ENCODE data around the gene ADRA2B. TPM values are rescaled to one million over a fixed set of nuclear protein-coding genes. Genes with fewer than 3 reads are reported as not detected.

Gene ADRA2B
- total and polyA plus RNA-seq, 2 donors (not counting 3 experiments of a cell fraction or from before 2014, with no cell fraction given) = not detected

- no peaks in the 10 kb centered on the region for H3K4me1 ChIP-seq (ENCODE audit: control insufficient read depth, extremely low read depth, insufficient read depth, low read length)
- ChIA-PET CTCF (interaction anchor here (1.1 to 4.0 kb wide), 2 partner anchors 16 to 41 kb away, joined by 3 to 23 read pairs; no protein-coding TSS in a partner anchor), POLR2A (no interaction called here)
- TF ChIP-seq MYC (IDR thresholded peaks at IDR 0.05; ENCODE audit: low read depth, low read length) (no peak), POLR2A (IDR thresholded peaks at IDR 0.05; ENCODE audit: low read depth, low read length) (no peak), POLR2AphosphoS5 (IDR thresholded peaks at IDR 0.05; ENCODE audit: insufficient read depth, low read depth, low read length) (no peak), GATA2 (IDR thresholded peaks at IDR 0.05; ENCODE audit: insufficient read depth, insufficient read length, low read depth, low read length) (no peak), JUN (IDR thresholded peaks at IDR 0.05; ENCODE audit: borderline replicate concordance, insufficient read depth, insufficient read length, low read depth) (no peak)
- TF ChIP-seq, protein P1, sequence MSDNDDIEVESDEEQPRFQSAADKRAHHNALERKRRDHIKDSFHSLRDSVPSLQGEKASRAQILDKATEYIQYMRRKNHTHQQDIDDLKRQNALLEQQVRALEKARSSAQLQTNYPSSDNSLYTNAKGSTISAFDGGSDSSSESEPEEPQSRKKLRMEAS (IDR thresholded peaks at IDR 0.05; ENCODE audit: insufficient read depth, insufficient read length) = no peak
- H4K20me1 ChIP-seq (replicated peaks; ENCODE audit: control insufficient read depth, extremely low read depth, insufficient read depth, low read length) = no peaks in the 10 kb centered on the region
- intact Hi-C loops (cut with micrococcal nuclease) (no loop called here), dilution Hi-C loops (cut with MboI; ENCODE audit: extremely low pct_ligation_motif_present, low sequenced_read_pairs) (no loop called here)
- H3K4me2 ChIP-seq (ENCODE audit: insufficient read depth, low read length) = no peak overlapping the region
- H3K4me3 ChIP-seq (replicated peaks in 1 of 3; ENCODE audit: insufficient read depth in 1 of 3, low read depth in 1 of 3, low read length in 3 of 3) = no peak overlapping the region
- H3K36me3 ChIP-seq (ENCODE audit: control insufficient read depth in 2 of 2, extremely low read depth in 1 of 2, insufficient read depth in 2 of 2, low read length in 2 of 2) = no peaks in the 10 kb centered on the region
- H3K27ac ChIP-seq (ENCODE audit: insufficient read depth, low read depth, low read length) = no peak overlapping the region
- no peak overlapping the region for H3K9ac ChIP-seq (replicated peaks; ENCODE audit: extremely low read depth, insufficient read depth, low read length)
- DNase-seq (ENCODE audit: low read depth, low spot score) = no peak
- FAIRE-seq = no peak
- no peaks in the 10 kb centered on the region for H3K9me3 ChIP-seq (replicated peaks; ENCODE audit: control insufficient read depth, insufficient read depth, low read length)
- no TSS peak for BruUV-seq (replicated peaks)
- no peak overlapping the region for H2AFZ ChIP-seq (ENCODE audit: low read depth, low read length)
- no peaks in the 10 kb centered on the region for H3K79me2 ChIP-seq (ENCODE audit: control insufficient read depth, insufficient read depth, low read length)
- H3K27me3 ChIP-seq (ENCODE audit: control insufficient read depth in 2 of 2, insufficient read depth in 2 of 2, low read length in 2 of 2) = peaks cover 0 to 6% of the 10 kb centered on the region in 2 experiments
- no peaks in the 10 kb centered on the region for H3K9me1 ChIP-seq (replicated peaks; ENCODE audit: control insufficient read depth, extremely low read depth, insufficient read depth, low read length)
These were observed 42.2 kb upstream of the ADRA2B start for GRCh38 chr2:96158554-96158940.

DNA sequence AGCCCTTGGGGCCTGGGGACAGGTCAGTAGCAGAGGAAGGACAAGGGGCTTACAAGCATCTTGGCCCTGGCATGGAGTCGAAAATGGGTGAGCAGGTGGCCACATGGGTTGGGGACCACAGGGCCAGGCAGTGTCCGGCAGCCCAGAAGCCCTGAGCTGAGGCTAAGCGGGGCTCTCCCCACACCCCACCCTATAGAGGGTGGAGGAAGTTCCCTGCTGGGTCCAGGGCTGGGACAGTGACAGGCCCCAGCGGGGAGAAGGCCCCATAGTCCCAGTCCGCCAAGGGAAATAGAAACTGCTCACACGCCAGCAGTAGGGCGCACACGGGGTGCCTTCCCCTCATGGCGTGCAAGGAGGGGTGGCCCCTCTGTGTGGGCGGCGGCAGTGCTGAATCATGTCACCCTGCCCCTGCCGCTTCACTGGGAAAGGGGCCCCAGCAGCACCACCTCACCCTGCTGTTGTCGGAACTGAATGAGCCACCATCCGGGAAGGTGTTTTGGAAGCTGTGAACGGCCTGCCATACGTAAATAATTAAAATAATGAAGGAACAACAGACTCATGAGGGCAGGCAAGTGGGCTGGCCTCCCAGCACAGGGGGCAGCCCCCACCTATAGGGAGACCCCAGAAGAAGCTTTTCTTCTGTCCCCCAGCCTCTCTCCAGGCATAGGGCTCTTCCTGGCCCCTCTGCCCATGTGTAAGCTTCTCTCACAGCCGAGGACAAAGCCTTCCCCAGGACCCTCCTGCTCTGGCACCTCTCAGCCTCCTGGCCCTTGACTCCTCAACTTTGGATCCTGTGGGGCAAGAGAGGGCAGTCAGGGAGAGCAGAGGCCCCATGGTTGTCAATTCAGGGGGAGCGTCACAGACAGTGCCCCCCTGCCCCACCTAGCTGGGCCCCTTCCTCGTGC is 41.5 kb upstream of the ADRA2B start:
- dilution Hi-C loops (cut with MboI; ENCODE audit: extremely low pct_ligation_motif_present, low sequenced_read_pairs) (no loop called here), intact Hi-C loops (cut with micrococcal nuclease) (no loop called here)
- H3K27me3 ChIP-seq (ENCODE audit: control insufficient read depth in 2 of 2, insufficient read depth in 2 of 2, low read length in 2 of 2) = peaks cover 0 to 6% of the 10 kb centered on the region in 2 experiments
- DNase-seq (ENCODE audit: low read depth, low spot score) (no peak), FAIRE-seq (no peak)
- no peak overlapping the region for H3K9ac ChIP-seq (replicated peaks; ENCODE audit: extremely low read depth, insufficient read depth, low read length)
- H3K9me1 ChIP-seq (replicated peaks; ENCODE audit: control insufficient read depth, extremely low read depth, insufficient read depth, low read length) = no peaks in the 10 kb centered on the region
- POLR2A ChIA-PET = no interaction called here
- CTCF ChIA-PET = interaction anchor here (1.1 to 4.0 kb wide), 2 partner anchors 17 to 41 kb away, joined by 3 to 23 read pairs; no protein-coding TSS in a partner anchor
- no peaks in the 10 kb centered on the region for H3K4me1 ChIP-seq (ENCODE audit: control insufficient read depth, extremely low read depth, insufficient read depth, low read length)
- H3K9me3 ChIP-seq (replicated peaks; ENCODE audit: control insufficient read depth, insufficient read depth, low read length) = no peaks in the 10 kb centered on the region
- no peak overlapping the region for H3K4me2 ChIP-seq (ENCODE audit: insufficient read depth, low read length)
- no peaks in the 10 kb centered on the region for H3K36me3 ChIP-seq (ENCODE audit: control insufficient read depth in 2 of 2, extremely low read depth in 1 of 2, insufficient read depth in 2 of 2, low read length in 2 of 2)
- no peak overlapping the region for H3K27ac ChIP-seq (ENCODE audit: insufficient read depth, low read depth, low read length)
- no peaks in the 10 kb centered on the region for H4K20me1 ChIP-seq (replicated peaks; ENCODE audit: control insufficient read depth, extremely low read depth, insufficient read depth, low read length)
- no peaks in the 10 kb centered on the region for H3K79me2 ChIP-seq (ENCODE audit: control insufficient read depth, insufficient read depth, low read length)
- H3K4me3 ChIP-seq (replicated peaks in 1 of 3; ENCODE audit: insufficient read depth in 1 of 3, low read depth in 1 of 3, low read length in 3 of 3) = no peak overlapping the region
- no peak for TF ChIP-seq POLR2A (IDR thresholded peaks at IDR 0.05; ENCODE audit: low read depth, low read length)
- TF ChIP-seq GATA2 (IDR thresholded peaks at IDR 0.05; ENCODE audit: insufficient read depth, insufficient read length, low read depth, low read length) = no peak
- TF ChIP-seq POLR2AphosphoS5 (IDR thresholded peaks at IDR 0.05; ENCODE audit: insufficient read depth, low read depth, low read length) = no peak
- no peak for TF ChIP-seq JUN (IDR thresholded peaks at IDR 0.05; ENCODE audit: borderline replicate concordance, insufficient read depth, insufficient read length, low read depth)
- TF ChIP-seq CTCF (IDR thresholded peaks at IDR 0.05; ENCODE audit: extremely low read depth in 1 of 2, insufficient read depth in 1 of 2, low read depth in 1 of 2, low read length in 2 of 2) = no peak
- no peak for TF ChIP-seq MYC (IDR thresholded peaks at IDR 0.05; ENCODE audit: low read depth, low read length)
- TF ChIP-seq EZH2 (IDR thresholded peaks at IDR 0.05; ENCODE audit: borderline replicate concordance, low read depth, low read length, severe bottlenecking) = no peak
- no peak for TF ChIP-seq FOS (IDR thresholded peaks at IDR 0.05; ENCODE audit: borderline replicate concordance, insufficient read depth, low read length)
- H2AFZ ChIP-seq (ENCODE audit: low read depth, low read length) = no peak overlapping the region
- no TSS peak for BruUV-seq (replicated peaks)

All from endothelial cell of umbilical vein (primary cell).